Stimulated activated CD8-positive, alpha-beta memory T cell treated with anti-CD3 and anti-CD28 coated beads, Interleukin-2, amount 100 ng/mL, for 1 hour (primary cell): ENCODE data around the gene PIGH.
"Not testable (repeated sequence)": the region's sequence is repeated elsewhere in the genome, so short reads cannot be mapped to it uniquely, and the experiment has no call there.

ENCODE experiments used
- DNase-seq, 2 donors: peaks; one replicate each; pipeline ENCODE4 v3.0.0-alpha.2; 2020; ENCODE audit warnings: low read depth in 2 of 2

The PIGH gene, protein sequence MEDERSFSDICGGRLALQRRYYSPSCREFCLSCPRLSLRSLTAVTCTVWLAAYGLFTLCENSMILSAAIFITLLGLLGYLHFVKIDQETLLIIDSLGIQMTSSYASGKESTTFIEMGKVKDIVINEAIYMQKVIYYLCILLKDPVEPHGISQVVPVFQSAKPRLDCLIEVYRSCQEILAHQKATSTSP

GRCh38 chr14:67599698-67600561, at the start of gene PIGH:
Gene PIGH, minus strand, starts transcription at chr14:67600268. Its CDS starts 65 bp downstream, at chr14:67600203.
- DNase-seq = peak; percentile 90 to 91

GRCh38 chr14:67646131-67646530, 46.1 kb upstream of the PIGH start:
- no peak for DNase-seq

- no peak for DNase-seq
Observed at GRCh38 chr14:67645414-67645813, 45.3 kb upstream of the PIGH start.

DNA sequence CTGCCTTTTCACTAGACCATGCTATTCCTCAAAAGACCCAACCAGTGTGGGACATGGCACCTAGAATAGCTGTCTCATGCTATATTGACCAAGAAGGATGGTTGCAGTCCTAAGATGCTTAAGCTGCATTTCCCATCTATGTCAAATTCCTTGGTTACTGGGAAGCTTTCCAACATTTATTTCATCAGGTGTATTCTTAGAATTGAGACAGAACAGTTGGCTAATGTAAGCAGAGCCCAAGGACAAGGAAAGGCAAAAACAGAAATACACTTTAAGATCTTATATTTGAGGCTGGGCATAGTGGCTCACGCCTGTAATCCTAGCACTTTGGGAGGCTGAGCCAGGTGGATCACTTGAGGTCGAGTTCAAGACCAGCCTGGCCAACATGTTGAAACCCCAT, 44.4 kb upstream of the PIGH start:
- no peak for DNase-seq

DNA sequence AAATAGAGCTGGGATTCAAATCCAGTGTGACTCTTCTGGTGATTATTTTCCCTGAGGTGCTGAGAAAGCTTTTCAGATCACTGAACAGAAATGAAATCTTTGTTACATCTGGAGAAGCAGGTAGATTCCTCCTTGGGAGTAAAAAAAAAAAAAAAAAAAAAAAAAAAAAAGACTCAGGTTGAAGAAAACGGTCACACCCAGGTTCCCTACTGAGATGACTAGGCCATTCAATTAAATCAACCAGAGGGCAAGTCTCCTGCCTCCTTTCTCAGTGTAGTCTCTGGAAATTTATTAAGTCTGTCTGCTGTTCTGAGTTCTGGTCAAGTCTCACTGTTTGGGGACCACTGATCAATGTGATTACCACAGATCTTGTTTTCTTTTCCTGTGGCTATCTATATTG, 43.6 kb upstream of the PIGH start:
- no peak for DNase-seq

DNA sequence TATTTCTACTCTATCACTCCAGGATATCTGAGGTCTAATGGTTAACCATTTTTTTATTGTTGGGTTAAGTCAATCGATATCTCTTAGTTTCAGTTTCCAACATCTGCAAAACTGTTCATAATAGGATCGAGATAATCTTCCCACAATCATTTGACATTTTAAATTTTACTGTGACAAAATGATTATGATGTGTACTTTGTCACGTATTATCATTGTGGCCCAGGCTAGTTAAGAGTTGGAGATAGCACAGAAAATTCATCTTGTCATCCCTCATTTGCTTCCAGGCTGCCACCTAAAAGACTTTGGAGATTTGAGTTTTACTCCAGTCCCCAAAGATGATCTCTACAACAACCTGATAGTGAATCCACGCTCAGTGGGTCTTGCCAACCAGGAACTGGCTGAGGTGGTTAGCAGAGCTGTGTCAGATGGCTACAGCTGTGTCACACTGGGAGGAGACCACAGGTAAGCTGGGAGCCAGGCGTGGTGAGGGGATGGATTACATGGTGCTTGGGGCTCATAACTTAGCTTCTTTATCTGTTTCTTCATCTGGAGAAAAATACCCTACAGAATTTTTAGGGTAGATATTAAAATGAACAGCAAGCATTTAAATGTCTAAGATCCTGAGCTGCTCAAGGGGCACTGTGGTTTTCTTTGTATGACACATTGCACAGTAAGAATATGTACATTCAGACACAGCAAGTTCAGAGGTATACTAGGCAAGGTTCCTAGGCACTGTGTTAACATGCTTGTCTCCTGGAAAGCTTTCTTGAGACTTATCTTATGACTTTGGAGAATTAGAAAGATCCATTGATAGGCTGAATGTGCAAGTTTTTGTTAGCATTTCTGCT, 42.1 kb upstream of the PIGH start:
- no peak for DNase-seq

- DNase-seq = no peak
Observed at GRCh38 chr14:67641480-67641879, 41.4 kb upstream of the PIGH start.

GRCh38 chr14:67638642-67639041, 38.6 kb upstream of the PIGH start:
- no peak for DNase-seq

- no peak for DNase-seq
Observed at GRCh38 chr14:67636361-67636919, 36.4 kb upstream of the PIGH start.

DNA sequence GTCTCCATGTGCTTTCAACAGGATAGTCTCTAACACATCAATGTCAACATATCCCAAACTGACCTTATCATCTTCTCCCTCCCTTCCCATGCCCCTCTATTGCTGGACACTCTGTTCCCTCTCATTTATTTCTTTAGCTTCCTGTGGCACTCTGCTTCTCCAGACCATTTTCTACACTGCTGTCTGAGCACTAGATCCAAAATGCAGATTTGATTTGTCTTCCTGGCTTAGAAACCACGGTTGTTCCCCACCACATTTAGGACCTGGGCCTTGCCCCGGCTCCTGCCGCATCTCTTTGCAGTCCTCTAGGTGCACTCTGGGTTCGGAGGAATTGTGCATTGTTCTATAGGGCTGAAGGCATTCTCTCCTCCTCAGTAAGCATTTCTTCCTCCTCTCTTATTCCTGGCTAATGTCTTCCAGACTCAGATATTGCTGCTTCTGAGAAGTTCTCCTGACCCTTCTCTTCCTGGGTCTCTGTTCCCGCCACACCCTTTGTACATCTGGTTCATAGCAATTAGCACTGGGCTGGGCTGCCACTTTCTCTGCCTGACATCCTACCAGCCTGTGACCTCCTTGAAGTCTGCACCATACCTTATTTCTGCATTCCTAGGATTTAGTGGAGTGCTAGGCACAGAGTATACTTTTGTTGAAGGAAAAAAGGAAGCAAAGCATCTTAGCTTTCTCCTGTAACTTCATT, 33.5 kb upstream of the PIGH start:
- no peak for DNase-seq

- no peak for DNase-seq
Observed at GRCh38 chr14:67630938-67631337, 30.9 kb upstream of the PIGH start.

- no peak for DNase-seq
Observed at GRCh38 chr14:67630186-67630585, 30.1 kb upstream of the PIGH start.

- DNase-seq = no peak
Observed at GRCh38 chr14:67627519-67627918, 27.5 kb upstream of the PIGH start.

GRCh38 chr14:67626131-67626530, 26.1 kb upstream of the PIGH start:
- not testable (repeated sequence) for DNase-seq

- DNase-seq = no peak
Observed at GRCh38 chr14:67623114-67623513, 23.0 kb upstream of the PIGH start.

GRCh38 chr14:67622675-67623074, 22.6 kb upstream of the PIGH start:
- no peak for DNase-seq

GRCh38 chr14:67620217-67620785, 20.2 kb upstream of the PIGH start:
- DNase-seq = no peak

GRCh38 chr14:67619446-67620216, 19.6 kb upstream of the PIGH start, which contains the start of gene ARG2:
Gene ARG2, plus strand, starts transcription at chr14:67619920. Its CDS starts 58 bp downstream, at chr14:67619978.
- DNase-seq = peak; percentile 96 to 97

- DNase-seq = no peak
Observed at GRCh38 chr14:67618617-67619063, 18.6 kb upstream of the PIGH start.

DNA sequence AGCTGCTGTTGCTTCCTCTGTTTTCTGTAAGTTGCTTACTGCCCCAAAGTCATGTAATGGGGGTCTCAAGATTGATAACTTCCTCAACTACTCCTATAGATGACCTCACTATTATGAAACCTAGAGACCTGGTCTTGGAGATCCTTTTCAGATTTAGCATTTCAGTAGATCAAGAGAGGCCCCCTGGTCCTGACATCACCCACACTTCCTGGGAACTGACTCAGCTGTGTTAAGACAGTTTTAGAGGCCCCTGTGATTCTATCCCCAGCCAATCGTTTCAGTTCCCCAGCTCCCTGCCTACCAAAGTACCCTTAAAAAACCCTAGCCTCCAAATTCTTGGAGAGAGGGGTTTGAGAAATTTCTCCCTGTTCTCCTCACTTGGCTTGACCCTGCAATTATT, 10.4 kb upstream of the PIGH start:
- DNase-seq = no peak
